ENCODE data around the gene IBTK. TPM values are rescaled to one million over a fixed set of nuclear protein-coding genes. Genes with fewer than 3 reads are reported as not detected.
A peak's percentile ranks its signal among the peaks of the same experiment; 100 is the strongest.

The IBTK gene
- total and polyA plus RNA-seq, 2 of the 8 experiments (the other 6 are each of a cell fraction or from before 2014, with no cell fraction given), result 4.6 to 24.2 TPM

GRCh38 chr6:82246802-82247504 is 591 bp downstream of the IBTK start:
- H3K79me1 ChIP-seq (ENCODE audit: low read depth, low read length), result no peaks in the 10 kb centered on the region; the same call in 1 of the 2 replicates
- H3K36me3 ChIP-seq (ENCODE audit: control insufficient read depth in 2 of 4, insufficient read depth in 4 of 4, low read length in 3 of 4), result peaks cover 0 to 6% (median 0%) of the 10 kb centered on the region in 4 experiments; a peak in 1 of 8 replicates
- DNase-seq (ENCODE audit: low read depth in 1 of 2, low spot score in 2 of 2), result no peak
- H2AK5ac ChIP-seq (ENCODE audit: low read depth, low read length), result no peak overlapping the region
- H3K23ac ChIP-seq (ENCODE audit: insufficient read length), result no peak overlapping the region
- no peak overlapping the region for H2BK120ac ChIP-seq (replicated peaks; ENCODE audit: low read depth, low read length)
- H3K9ac ChIP-seq (replicated peaks in 1 of 4; ENCODE audit: extremely low read depth in 1 of 4, low read depth in 3 of 4, low read length in 3 of 4), result peak overlapping the region; percentile 36 to 87 (median 78)
- no peak overlapping the region for H2BK15ac ChIP-seq (ENCODE audit: low read length)
- no peak overlapping the region for H2BK20ac ChIP-seq (ENCODE audit: low read length)
- H4K20me1 ChIP-seq (replicated peaks in 1 of 2; ENCODE audit: control insufficient read depth in 1 of 2, insufficient read depth in 2 of 2, low read length in 2 of 2), result peaks cover 0 to 2% of the 10 kb centered on the region in 2 experiments
- POLR2A ChIA-PET (ENCODE audit: partially characterized antibody), result interaction anchor here (0.7 to 1.3 kb wide), 3 partner anchors 8 to 821 kb away, joined by 3 read pairs; partner anchors contain the start of gene DOP1A
- no peak overlapping the region for H3K14ac ChIP-seq (ENCODE audit: insufficient read length)
- H4K91ac ChIP-seq (replicated peaks; ENCODE audit: insufficient read length, low read length), result no peak overlapping the region
- peak overlapping the region; percentile 84 for H4K8ac ChIP-seq (ENCODE audit: extremely low read depth, insufficient read depth, low read length)
- H3K56ac ChIP-seq (replicated peaks; ENCODE audit: insufficient read length, low read depth, low read length), result peak overlapping the region; percentile 62
- peak overlapping the region; percentile 68; the same call in 1 of the 2 replicates for H3K18ac ChIP-seq (ENCODE audit: extremely low read depth, low read length)
- peaks cover 0 to 5% (median 4%) of the 10 kb centered on the region in 4 experiments; a peak in 3 of 7 replicates for H3K4me1 ChIP-seq (replicated peaks in 1 of 4; ENCODE audit: control insufficient read depth in 3 of 4, insufficient read depth in 4 of 4, low read length in 3 of 4)
- peak overlapping the region; percentile 84 to 95 (median 89) for H3K4me3 ChIP-seq (ENCODE audit: extremely low read depth in 1 of 4, insufficient read depth in 2 of 4, low read depth in 3 of 4, low read length in 4 of 4)
- H2BK12ac ChIP-seq (ENCODE audit: low read depth, low read length), result no peak overlapping the region
- CTCF ChIA-PET (ENCODE audit: partially characterized antibody), result interaction anchor here (1.3 to 1.5 kb wide), 2 partner anchors 23 to 196 kb away, joined by 3 to 5 read pairs; no protein-coding TSS in a partner anchor
- peaks cover 5 to 48% of the 10 kb centered on the region in 2 experiments for H3K79me2 ChIP-seq (ENCODE audit: control insufficient read depth in 1 of 2, insufficient read depth in 2 of 2, low read length in 2 of 2)
- peak overlapping the region; percentile 80; the same call in 1 of the 2 replicates for H2BK5ac ChIP-seq (ENCODE audit: low read depth, low read length)
- H3K27ac ChIP-seq (ENCODE audit: low read depth, low read length), result peak overlapping the region; percentile 76; the same call in 1 of the 2 replicates
- 8% methylated on average over 18 of the region's 32 CpGs; no CpG with 5 or more reads in 1 of the 2 experiments for WGBS, 2 experiments (ENCODE audit: extremely low coverage in 1 of 2, insufficient coverage in 1 of 2, insufficient read length in 1 of 2, insufficient replicate concordance in 2 of 2, low coverage in 1 of 2, low lambda C conversion rate in 2 of 2, missing lambda C conversion rate in 1 of 2)
- no peaks in the 10 kb centered on the region for H3K27me3 ChIP-seq (replicated peaks in 1 of 4; ENCODE audit: control insufficient read depth in 3 of 4, extremely low read depth in 1 of 4, insufficient read depth in 3 of 4, low read length in 3 of 4)
- peak overlapping the region; percentile 54; the same call in 1 of the 2 replicates for H2AFZ ChIP-seq (ENCODE audit: low read length)
- no peak for FAIRE-seq
- H3K4me2 ChIP-seq (ENCODE audit: insufficient read depth in 1 of 2, low read depth in 2 of 2, low read length in 2 of 2), result peak overlapping the region; percentile 67 to 78
- peaks cover 4% of the 10 kb centered on the region; the same call in 1 of the 2 replicates for H3K23me2 ChIP-seq (ENCODE audit: low read depth, low read length)
- H3K9me3 ChIP-seq (ENCODE audit: insufficient read depth in 2 of 2, low read depth in 1 of 2, low read length in 1 of 2), result no peaks in the 10 kb centered on the region
- no peak overlapping the region for H3K4ac ChIP-seq (replicated peaks; ENCODE audit: insufficient read length, low read depth, low read length)
- H4K5ac ChIP-seq (ENCODE audit: insufficient read length, low read depth, low read length), result peak overlapping the region; percentile 85
- no peak for TF ChIP-seq GABPA (IDR thresholded peaks at IDR 0.05; ENCODE audit: borderline replicate concordance, insufficient read depth, low read length)
- TF ChIP-seq, protein P1, sequence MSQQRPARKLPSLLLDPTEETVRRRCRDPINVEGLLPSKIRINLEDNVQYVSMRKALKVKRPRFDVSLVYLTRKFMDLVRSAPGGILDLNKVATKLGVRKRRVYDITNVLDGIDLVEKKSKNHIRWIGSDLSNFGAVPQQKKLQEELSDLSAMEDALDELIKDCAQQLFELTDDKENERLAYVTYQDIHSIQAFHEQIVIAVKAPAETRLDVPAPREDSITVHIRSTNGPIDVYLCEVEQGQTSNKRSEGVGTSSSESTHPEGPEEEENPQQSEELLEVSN (IDR thresholded peaks at IDR 0.05), result no peak
- no peak for TF ChIP-seq CTCF (IDR thresholded peaks at IDR 0.05; ENCODE audit: control extremely low read depth in 1 of 3, insufficient read depth in 1 of 3, low read depth in 1 of 3, low read length in 3 of 3)
- no peak for TF ChIP-seq USF2 (IDR thresholded peaks at IDR 0.05; ENCODE audit: low read length)
- no peak for TF ChIP-seq KDM1A (IDR thresholded peaks at IDR 0.05; ENCODE audit: borderline replicate concordance, low read length)
- peak in 1 of 2 experiments; percentile 75; a peak in 1 of 3 replicates for TF ChIP-seq POLR2A (IDR thresholded peaks at IDR 0.05; ENCODE audit: control extremely low read depth in 1 of 2, low read depth in 2 of 2, low read length in 2 of 2)
- TF ChIP-seq CEBPB (IDR thresholded peaks at IDR 0.05; ENCODE audit: low read depth, low read length), result no peak

All from H1 (cell line).